BLaER1 (cell line): ENCODE data around the gene SUPT20H.

Source experiments
- H3K27ac ChIP-seq: shearing (Covaris generic); formaldehyde crosslinking; 2 replicates; pipeline ENCODE4 v1.8.1; 2022
- H3K27me3 ChIP-seq: shearing (Covaris generic); formaldehyde crosslinking; 2 replicates; pipeline ENCODE4 v1.8.1; 2022
- H3K36me3 ChIP-seq: shearing (Covaris generic); formaldehyde crosslinking; 2 replicates; pipeline ENCODE4 v1.8.1; 2022
- H3K4me1 ChIP-seq: shearing (Covaris generic); formaldehyde crosslinking; 2 replicates; pipeline ENCODE4 v1.8.1; 2022
- H3K4me2 ChIP-seq: shearing (Covaris generic); formaldehyde crosslinking; 2 replicates; pipeline ENCODE4 v1.8.1; 2022
- H3K4me3 ChIP-seq: shearing (Covaris generic); formaldehyde crosslinking; 2 replicates; pipeline ENCODE4 v1.8.1; 2022
- H3K9ac ChIP-seq: shearing (Covaris generic); formaldehyde crosslinking; 2 replicates; pipeline ENCODE4 v1.8.1; 2022
- H3K9me3 ChIP-seq: shearing (Covaris generic); formaldehyde crosslinking; 2 replicates; pipeline ENCODE4 v1.8.1; 2022
- H4K20me1 ChIP-seq: shearing (Covaris generic); formaldehyde crosslinking; 2 replicates; pipeline ENCODE4 v1.8.1; 2022
- Cebpa-rat ChIP-seq: shearing (Covaris generic); IDR thresholded peaks from 2 replicates; pipeline ENCODE4 v1.8.1; 2022

Gene SUPT20H

DNA sequence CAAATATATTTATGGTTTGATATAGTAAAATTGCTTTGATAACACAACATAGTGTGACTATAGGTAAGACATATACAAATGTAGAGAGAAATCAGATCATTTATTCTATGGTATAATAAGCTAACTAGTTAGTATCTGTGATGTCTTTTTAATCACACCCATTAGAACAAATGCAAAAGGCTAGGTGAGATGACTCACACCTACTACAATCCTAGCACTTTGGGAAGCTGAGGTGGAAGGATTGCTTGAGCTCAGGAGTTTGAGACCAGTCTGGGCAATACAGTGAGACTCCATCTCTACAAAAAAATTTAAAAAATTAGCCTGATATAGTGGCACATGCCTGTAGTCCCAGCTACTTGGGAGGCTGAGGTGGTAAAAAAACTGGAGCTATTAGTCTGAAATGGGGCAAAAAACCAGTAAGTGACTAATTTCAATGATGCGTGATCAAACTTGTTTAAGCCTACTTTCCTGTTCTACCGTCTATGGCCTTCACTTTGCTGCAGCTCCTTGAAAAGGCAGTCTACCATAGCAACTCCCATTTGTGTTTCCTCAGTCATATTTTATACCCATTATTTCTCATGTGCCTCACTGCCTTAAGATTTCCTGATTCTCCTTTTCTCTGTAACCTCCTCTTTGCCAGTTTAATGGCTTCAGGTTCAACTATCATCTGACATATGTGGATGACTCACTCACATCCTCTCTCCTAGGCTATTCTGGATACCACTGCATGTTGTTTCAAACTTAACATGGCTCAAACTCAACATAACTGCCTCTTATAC lies 72.8 kb downstream of the SUPT20H start:
- H4K20me1 ChIP-seq: no peaks in the 10 kb centered on the region
- no peak overlapping the region for H3K27ac ChIP-seq
- no peak overlapping the region for H3K9ac ChIP-seq
- H3K9me3 ChIP-seq: no peaks in the 10 kb centered on the region
- no peak overlapping the region for H3K4me3 ChIP-seq
- TF ChIP-seq Cebpa-rat: no peak
- no peak overlapping the region for H3K4me2 ChIP-seq
- no peaks in the 10 kb centered on the region for H3K4me1 ChIP-seq
- H3K36me3 ChIP-seq: peaks cover 94% of the 10 kb centered on the region
- no peaks in the 10 kb centered on the region for H3K27me3 ChIP-seq

DNA sequence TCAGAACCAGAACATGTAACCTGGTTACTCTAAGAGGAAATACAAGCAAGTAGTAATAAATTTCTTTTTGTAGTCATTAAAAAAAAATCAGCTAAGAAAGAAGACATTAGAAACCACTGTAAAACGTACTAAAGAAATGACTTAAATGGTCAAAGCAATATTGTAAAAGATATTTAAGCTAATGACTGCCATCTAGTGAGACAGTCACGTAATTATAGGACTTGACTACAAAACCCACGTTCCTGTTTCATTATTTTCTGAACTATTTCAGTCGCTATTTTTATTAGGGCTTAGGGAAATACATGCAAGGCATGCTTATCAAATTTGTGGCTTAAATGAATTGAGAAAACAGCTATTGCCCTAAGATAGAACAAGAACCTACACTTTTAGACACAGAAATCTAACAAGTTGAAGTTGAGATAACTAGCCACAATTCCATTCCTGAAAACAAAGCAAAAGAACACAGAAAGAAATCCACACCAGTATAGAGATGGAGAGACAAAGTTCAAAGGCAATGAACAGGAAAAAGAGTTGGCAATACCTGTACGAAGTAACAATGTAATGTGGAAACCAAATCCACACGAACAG lies 78.2 kb downstream of the SUPT20H start:
- H3K4me1 ChIP-seq: no peaks in the 10 kb centered on the region
- peaks cover 4% of the 10 kb centered on the region; the same call in 1 of the 2 replicates for H3K9me3 ChIP-seq
- no peaks in the 10 kb centered on the region for H4K20me1 ChIP-seq
- no peak overlapping the region for H3K4me2 ChIP-seq
- H3K4me3 ChIP-seq: no peak overlapping the region
- no peak overlapping the region for H3K9ac ChIP-seq
- TF ChIP-seq Cebpa-rat: no peak
- H3K27me3 ChIP-seq: no peaks in the 10 kb centered on the region
- H3K27ac ChIP-seq: no peak overlapping the region
- H3K36me3 ChIP-seq: peaks cover 89% of the 10 kb centered on the region

DNA sequence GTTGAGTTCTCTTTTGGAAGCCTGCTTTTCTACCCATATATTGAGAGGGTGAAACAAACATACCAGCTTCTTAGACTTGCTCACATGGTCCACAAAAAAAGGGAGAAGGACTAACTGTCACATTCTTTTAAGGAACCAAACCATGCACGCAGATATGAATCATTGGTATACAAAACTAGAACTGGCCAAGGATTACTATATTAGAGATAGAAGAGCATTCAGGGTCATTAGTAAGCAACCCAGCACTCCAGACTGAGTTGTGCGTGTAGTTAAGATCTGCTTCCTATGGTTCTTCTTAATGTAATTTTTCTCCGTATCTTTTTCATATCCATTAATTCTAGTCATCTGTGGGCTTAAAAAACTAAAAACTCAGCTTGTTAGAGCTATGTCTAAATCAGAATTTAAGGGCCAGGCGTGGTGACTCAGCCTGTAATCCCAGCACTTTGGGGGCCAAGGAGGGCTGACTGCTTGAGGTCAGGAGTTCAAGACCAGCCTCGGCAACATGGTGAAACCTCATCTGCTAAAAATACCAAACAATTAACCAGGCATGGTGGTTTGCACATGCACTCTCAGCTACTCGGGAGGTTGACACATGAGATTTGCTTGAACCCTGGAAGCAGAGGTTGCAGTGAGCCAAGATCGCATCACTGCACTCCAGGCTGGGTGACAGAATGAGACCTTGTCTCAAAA lies 80.0 kb downstream of the SUPT20H start:
- Histone ChIP-seq H3K4me3 (no peak overlapping the region), H3K27me3 (no peaks in the 10 kb centered on the region), H3K4me2 (no peak overlapping the region), H3K4me1 (no peaks in the 10 kb centered on the region), H3K36me3 (peaks cover 92% of the 10 kb centered on the region), H4K20me1 (no peaks in the 10 kb centered on the region), H3K27ac (no peak overlapping the region), H3K9me3 (peaks cover 21% of the 10 kb centered on the region), H3K9ac (no peak overlapping the region)
- no peak for TF ChIP-seq Cebpa-rat

DNA sequence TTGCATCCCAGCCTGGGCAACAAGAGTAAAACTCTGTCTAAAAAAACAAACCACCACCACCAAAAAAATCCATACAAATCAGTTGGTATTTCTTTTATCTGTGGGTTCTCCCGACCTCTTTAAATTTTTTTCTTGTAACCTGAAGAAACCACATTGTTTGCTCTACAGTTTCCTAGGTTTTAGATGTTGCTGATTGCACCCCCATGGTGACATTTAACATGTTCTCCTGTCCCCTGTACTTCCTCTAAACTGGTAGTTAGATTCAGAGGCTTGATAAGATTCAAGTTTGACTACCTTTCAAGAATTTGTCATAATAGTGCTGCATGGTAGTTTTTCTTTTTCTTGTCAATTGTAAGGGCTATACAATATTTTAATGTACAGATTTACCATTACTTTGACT lies 84.3 kb downstream of the SUPT20H start:
- peaks cover 79% of the 10 kb centered on the region for H3K36me3 ChIP-seq
- H3K27ac ChIP-seq: no peak overlapping the region
- no peaks in the 10 kb centered on the region for H4K20me1 ChIP-seq
- no peak overlapping the region for H3K4me2 ChIP-seq
- peaks cover 21% of the 10 kb centered on the region for H3K9me3 ChIP-seq
- no peaks in the 10 kb centered on the region for H3K27me3 ChIP-seq
- no peak overlapping the region for H3K9ac ChIP-seq
- H3K4me1 ChIP-seq: peaks cover 12% of the 10 kb centered on the region
- H3K4me3 ChIP-seq: no peak overlapping the region
- no peak for TF ChIP-seq Cebpa-rat

DNA sequence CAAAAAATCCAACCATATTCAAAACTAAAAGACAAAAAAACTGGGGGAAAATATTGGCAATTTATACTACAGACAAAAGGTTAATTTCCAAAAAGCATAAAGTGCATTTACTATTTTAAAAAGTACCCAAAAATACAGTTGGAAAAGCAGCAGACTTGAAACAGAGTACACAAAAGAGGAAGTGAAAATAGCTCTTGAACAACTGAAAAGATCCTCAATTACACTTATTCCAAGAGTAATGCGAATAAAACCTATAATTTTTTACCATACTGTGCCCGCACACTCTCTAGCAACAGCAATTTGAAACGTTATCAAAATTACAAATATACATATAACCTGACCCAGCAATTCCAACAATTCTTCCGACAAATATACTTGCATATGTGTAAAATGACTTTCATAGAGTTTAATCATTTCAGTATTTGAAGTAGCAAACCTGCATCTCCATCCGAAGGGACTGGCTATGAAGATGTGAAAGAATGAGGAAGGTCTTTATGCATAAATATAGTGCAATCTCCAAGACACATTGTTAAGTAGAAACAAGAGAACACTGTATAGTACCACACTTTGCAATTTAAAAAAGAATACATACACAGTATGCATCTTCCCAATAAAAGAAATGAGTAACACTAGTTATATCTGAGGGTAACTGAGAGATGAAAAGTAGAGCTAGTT lies 85.7 kb downstream of the SUPT20H start:
- TF ChIP-seq Cebpa-rat: no peak
- Histone ChIP-seq H4K20me1 (no peaks in the 10 kb centered on the region), H3K9me3 (peaks cover 21% of the 10 kb centered on the region), H3K36me3 (peaks cover 77% of the 10 kb centered on the region), H3K4me2 (peak overlapping the region; percentile 36), H3K27me3 (no peaks in the 10 kb centered on the region), H3K27ac (peak overlapping the region; percentile 15; the same call in 1 of the 2 replicates), H3K9ac (no peak overlapping the region), H3K4me1 (peaks cover 12% of the 10 kb centered on the region), H3K4me3 (no peak overlapping the region)

DNA sequence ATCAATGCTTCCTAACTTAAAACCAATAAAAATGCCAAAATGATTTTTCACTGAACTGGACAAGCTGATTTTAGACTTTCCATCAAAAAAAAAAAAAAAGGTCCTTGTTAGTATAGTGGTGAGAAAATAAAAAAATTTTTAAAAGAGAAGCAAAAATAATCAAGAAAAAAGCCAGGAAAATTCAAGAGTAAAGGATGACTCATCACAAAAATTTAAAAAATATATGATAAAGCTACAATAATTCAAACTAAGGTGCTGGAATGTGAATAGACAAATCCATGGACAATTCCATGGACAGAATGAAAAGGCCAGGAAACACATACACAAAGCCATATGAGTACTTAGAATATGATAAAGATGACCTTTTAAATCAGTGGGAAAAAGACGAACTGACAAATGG lies 86.5 kb downstream of the SUPT20H start:
- Histone ChIP-seq H3K9ac (no peak overlapping the region), H3K4me2 (peak overlapping the region; percentile 36), H3K4me1 (peaks cover 12% of the 10 kb centered on the region), H3K4me3 (no peak overlapping the region), H4K20me1 (no peaks in the 10 kb centered on the region), H3K27ac (peak overlapping the region; percentile 15; the same call in 1 of the 2 replicates), H3K27me3 (no peaks in the 10 kb centered on the region), H3K9me3 (peaks cover 21% of the 10 kb centered on the region), H3K36me3 (peaks cover 75% of the 10 kb centered on the region)
- TF ChIP-seq Cebpa-rat: no peak

DNA sequence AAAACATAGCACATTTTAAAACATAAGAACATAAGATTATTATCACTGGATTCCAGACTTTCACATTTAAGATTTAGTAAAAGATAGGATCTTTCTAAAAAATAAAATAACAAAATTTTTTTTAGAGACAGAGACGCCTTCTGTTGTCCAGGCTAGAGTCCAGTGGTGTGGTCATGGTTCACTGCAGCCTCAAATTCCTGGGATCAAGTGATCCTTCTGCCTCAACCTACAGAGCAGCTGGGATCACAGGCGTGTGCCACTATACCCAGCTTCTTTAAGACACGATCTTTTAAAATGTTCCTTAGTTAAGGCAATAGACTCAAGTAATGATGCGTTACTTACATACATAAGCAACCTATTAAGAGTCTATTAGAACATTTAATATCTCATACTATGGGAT lies 93.1 kb downstream of the SUPT20H start:
- H3K9ac ChIP-seq: no peak overlapping the region
- H3K36me3 ChIP-seq: peaks cover 87% of the 10 kb centered on the region
- H3K4me2 ChIP-seq: no peak overlapping the region
- no peaks in the 10 kb centered on the region for H3K27me3 ChIP-seq
- no peaks in the 10 kb centered on the region for H3K4me1 ChIP-seq
- H4K20me1 ChIP-seq: no peaks in the 10 kb centered on the region
- H3K27ac ChIP-seq: no peak overlapping the region
- H3K9me3 ChIP-seq: no peaks in the 10 kb centered on the region
- no peak for TF ChIP-seq Cebpa-rat
- no peak overlapping the region for H3K4me3 ChIP-seq

DNA sequence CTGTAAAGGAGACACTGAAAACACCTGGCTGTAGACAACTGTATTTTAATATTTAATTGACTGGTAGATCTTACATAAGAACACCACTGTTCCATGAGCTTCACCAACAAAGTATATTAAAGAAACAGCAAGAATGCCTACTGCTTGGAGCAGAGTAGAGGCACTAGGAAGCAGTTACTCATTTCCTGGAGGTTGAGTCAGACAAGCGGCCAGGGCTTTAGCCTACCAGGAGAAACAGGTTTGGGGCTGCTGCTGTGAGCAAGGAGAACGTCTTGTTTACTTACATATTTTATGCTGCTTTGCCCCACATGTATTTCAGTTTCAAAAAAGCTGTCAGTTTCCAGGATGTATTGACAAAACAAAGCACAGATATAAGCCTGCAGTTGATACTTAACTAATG lies 93.7 kb downstream of the SUPT20H start:
- no peak overlapping the region for H3K4me2 ChIP-seq
- H3K36me3 ChIP-seq: peaks cover 87% of the 10 kb centered on the region
- TF ChIP-seq Cebpa-rat: no peak
- no peaks in the 10 kb centered on the region for H4K20me1 ChIP-seq
- H3K27me3 ChIP-seq: no peaks in the 10 kb centered on the region
- H3K4me3 ChIP-seq: no peak overlapping the region
- H3K4me1 ChIP-seq: no peaks in the 10 kb centered on the region
- H3K27ac ChIP-seq: no peak overlapping the region
- no peaks in the 10 kb centered on the region for H3K9me3 ChIP-seq
- H3K9ac ChIP-seq: no peak overlapping the region

DNA sequence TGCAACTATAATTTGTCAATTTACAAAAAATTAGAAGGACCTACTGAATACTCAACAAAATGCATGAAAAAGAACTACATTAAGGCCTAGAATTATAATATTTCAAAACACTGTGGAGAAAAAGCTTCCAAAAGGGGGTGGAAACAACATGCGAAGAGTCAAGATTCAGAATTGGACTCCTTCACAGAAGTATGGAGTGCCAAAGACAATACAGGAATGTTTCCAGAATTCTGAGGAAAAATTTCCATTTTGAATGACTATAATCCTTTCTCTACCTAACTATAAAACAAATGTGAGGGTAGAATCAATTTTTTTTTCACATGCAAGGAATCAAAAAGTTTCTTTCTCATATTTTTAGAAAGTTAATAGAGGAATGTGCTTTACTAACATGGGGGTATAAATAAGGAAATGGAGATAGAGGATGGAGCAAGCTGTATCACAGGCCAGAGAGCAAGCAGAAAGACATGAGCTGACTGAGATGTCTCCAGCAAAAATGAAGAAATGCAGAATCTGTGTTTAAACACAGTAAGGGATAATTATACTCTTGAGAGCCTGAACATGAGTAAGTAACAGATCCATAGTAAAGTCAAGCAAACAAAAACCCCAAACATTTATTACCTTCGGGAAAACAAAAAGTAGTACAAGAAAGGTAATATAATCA lies 99.9 kb downstream of the SUPT20H start:
- Histone ChIP-seq H3K9ac (no peak overlapping the region), H3K4me3 (no peak overlapping the region), H3K27ac (no peak overlapping the region), H3K4me2 (no peak overlapping the region), H4K20me1 (no peaks in the 10 kb centered on the region), H3K27me3 (no peaks in the 10 kb centered on the region), H3K36me3 (peaks cover 79% of the 10 kb centered on the region), H3K9me3 (no peaks in the 10 kb centered on the region), H3K4me1 (no peaks in the 10 kb centered on the region)
- no peak for TF ChIP-seq Cebpa-rat
